DMS79 treated with DMSO at 0.1 percent for 48 hours (cell line): ENCODE data around the gene SLC22A5.
"Not testable (repeated sequence)": the region's sequence is repeated elsewhere in the genome, so short reads cannot be mapped to it uniquely, and the experiment has no call there.

Source experiments
- DNase-seq: peaks from one replicate; lab custom pipeline; 2025; lab: John Stamatoyannopoulos, UW

Gene SLC22A5

GRCh38 chr5:132413567-132413966 lies 44.1 kb downstream of the SLC22A5 start:
- DNase-seq = no peak

GRCh38 chr5:132414634-132415378 lies 45.3 kb downstream of the SLC22A5 start:
- no peak for DNase-seq

- DNase-seq = not testable (repeated sequence)
Measured at GRCh38 chr5:132415516-132415915, 46.0 kb downstream of the SLC22A5 start.

- no peak for DNase-seq
Measured at GRCh38 chr5:132416306-132417009, 46.9 kb downstream of the SLC22A5 start.

GRCh38 chr5:132417010-132417439 lies 47.5 kb downstream of the SLC22A5 start:
- no peak for DNase-seq

GRCh38 chr5:132417461-132417860 lies 48.0 kb downstream of the SLC22A5 start:
- no peak for DNase-seq

GRCh38 chr5:132417889-132418485 lies 48.5 kb downstream of the SLC22A5 start:
- no peak for DNase-seq

- DNase-seq = peak; percentile 62
Measured at GRCh38 chr5:132418881-132419280, 49.4 kb downstream of the SLC22A5 start.

GRCh38 chr5:132419502-132420468 lies 50.3 kb downstream of the SLC22A5 start:
- DNase-seq = peak; percentile 82

- DNase-seq = no peak
Measured at GRCh38 chr5:132420706-132421272, 51.3 kb downstream of the SLC22A5 start.

GRCh38 chr5:132421462-132421861 lies 52.0 kb downstream of the SLC22A5 start:
- no peak for DNase-seq

- no peak for DNase-seq
Measured at GRCh38 chr5:132422720-132423437, 53.4 kb downstream of the SLC22A5 start.

- no peak for DNase-seq
Measured at GRCh38 chr5:132423438-132423898, 54.0 kb downstream of the SLC22A5 start.

GRCh38 chr5:132424167-132424880 lies 54.8 kb downstream of the SLC22A5 start:
- no peak for DNase-seq

- DNase-seq = no peak
Measured at GRCh38 chr5:132425009-132425937, 55.8 kb downstream of the SLC22A5 start.

GRCh38 chr5:132425975-132426524 lies 56.5 kb downstream of the SLC22A5 start:
- DNase-seq = no peak

GRCh38 chr5:132426525-132427138 lies 57.1 kb downstream of the SLC22A5 start:
- no peak for DNase-seq
